H1 (cell line): ENCODE data around the gene P2RY11.

ENCODE experiments used
- CTCF ChIP-seq, 3 experiments: IDR thresholded peaks; 1 replicate in 2 of 3; 2 replicates in 1 of 3; pipeline versions ENCODE4 v1.5.1 to v1.6.1; 2011; ENCODE audit warnings: low read length in 3 of 3, mild to moderate bottlenecking in 3 of 3, inconsistent platforms in 2 of 3, low read depth in 1 of 3, moderate library complexity in 1 of 3; ENCODE audit not compliant: insufficient read depth in 1 of 3; ENCODE audit errors: control extremely low read depth in 1 of 3
- EP300 ChIP-seq, 2 experiments: IDR thresholded peaks; 1 replicate in 1 of 2; 2 replicates in 1 of 2; pipeline ENCODE4 v1.6.1; 2011 to 2012; ENCODE audit warnings: low read depth in 2 of 2, low read length in 2 of 2, mild to moderate bottlenecking in 2 of 2, borderline replicate concordance in 1 of 2, inconsistent platforms in 1 of 2, moderate library complexity in 1 of 2
- POLR2A ChIP-seq, 2 experiments: IDR thresholded peaks; 1 replicate in 1 of 2; 2 replicates in 1 of 2; pipeline ENCODE4 v1.6.1; 2011; ENCODE audit warnings: low read depth in 2 of 2, low read length in 2 of 2, mild to moderate bottlenecking in 2 of 2; ENCODE audit errors: control extremely low read depth in 1 of 2
- RFX5 ChIP-seq: IDR thresholded peaks from 2 replicates; pipeline ENCODE4 v1.6.1; 2011; ENCODE audit warnings: low read depth, low read length, improper control_type of control experiment, borderline replicate concordance
- TF ChIP-seq, protein P1 (sequence below): IDR thresholded peaks from 2 replicates; pipeline ENCODE4 v1.6.1; 2012; ENCODE audit warnings: low read length, inconsistent platforms

- no peak for TF ChIP-seq CTCF (IDR thresholded peaks at IDR 0.05; ENCODE audit: control extremely low read depth in 1 of 3, insufficient read depth in 1 of 3, low read depth in 1 of 3, low read length in 3 of 3)
- TF ChIP-seq RFX5: no peak
- TF ChIP-seq POLR2A (IDR thresholded peaks at IDR 0.05; ENCODE audit: control extremely low read depth in 1 of 2, low read depth in 2 of 2, low read length in 2 of 2): no peak
- no peak for TF ChIP-seq EP300 (IDR thresholded peaks at IDR 0.05; ENCODE audit: borderline replicate concordance in 1 of 2, low read depth in 2 of 2, low read length in 2 of 2)
- TF ChIP-seq, protein P1, sequence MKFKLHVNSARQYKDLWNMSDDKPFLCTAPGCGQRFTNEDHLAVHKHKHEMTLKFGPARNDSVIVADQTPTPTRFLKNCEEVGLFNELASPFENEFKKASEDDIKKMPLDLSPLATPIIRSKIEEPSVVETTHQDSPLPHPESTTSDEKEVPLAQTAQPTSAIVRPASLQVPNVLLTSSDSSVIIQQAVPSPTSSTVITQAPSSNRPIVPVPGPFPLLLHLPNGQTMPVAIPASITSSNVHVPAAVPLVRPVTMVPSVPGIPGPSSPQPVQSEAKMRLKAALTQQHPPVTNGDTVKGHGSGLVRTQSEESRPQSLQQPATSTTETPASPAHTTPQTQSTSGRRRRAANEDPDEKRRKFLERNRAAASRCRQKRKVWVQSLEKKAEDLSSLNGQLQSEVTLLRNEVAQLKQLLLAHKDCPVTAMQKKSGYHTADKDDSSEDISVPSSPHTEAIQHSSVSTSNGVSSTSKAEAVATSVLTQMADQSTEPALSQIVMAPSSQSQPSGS: no peak
Observed at GRCh38 chr19:10151521-10151920, 40.0 kb downstream of the P2RY11 start.
